ENCODE data around the gene GLS2. TPM values are rescaled to one million over a fixed set of nuclear protein-coding genes. Genes with fewer than 3 reads are reported as not detected.

Gene GLS2
- total and polyA plus RNA-seq, 10 of the 15 experiments (the other 5 are each of a cell fraction or from before 2014, with no cell fraction given), result 0.64 to 6.4 (median 3.3) TPM

DNA sequence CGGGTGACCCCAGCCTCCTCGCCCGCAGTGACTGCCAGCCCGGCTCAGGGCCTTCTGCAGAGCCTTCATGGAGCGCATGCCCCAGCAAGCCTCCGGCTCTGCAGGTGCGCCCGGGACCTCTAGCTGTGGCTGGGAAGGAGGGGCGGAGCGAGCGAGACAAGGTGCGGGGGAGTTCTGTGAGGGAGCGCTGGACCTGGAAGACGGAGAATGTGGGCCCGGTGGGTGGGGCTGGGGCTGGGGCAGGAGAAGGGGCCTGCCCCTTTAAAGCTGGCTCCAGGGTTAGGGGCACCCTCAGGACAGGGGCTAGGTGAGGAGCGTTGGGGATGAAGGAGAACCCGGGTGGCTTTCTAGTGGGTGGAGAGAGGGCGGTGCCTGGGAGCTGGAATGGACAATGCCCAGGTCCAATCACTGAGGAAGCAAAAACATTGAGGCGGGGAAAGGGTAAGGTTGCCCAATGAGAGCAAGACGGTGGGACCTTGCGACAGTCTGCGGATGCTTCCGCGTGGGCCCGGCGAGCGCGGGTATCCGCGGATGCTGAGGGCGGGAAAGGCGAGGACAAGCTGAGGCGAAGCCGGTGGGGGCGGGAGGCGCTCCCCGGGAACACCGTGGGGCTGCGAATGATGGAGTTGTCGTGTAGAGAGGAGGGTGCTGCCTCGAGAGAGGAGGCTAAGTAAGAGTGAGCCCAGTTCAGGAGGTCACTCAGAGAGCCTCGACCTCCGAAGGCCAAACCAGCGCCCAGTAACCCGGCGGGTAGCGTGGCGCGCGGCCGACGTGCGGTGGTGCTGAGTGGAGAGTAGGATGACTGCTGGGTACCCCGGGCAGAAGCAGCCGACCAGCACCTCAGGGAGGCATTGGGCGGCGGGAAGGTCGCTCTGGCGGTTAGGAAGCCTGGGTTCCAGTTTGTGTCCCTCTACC is at the start of gene GLS2 (continued):
- TF ChIP-seq, protein P1, sequence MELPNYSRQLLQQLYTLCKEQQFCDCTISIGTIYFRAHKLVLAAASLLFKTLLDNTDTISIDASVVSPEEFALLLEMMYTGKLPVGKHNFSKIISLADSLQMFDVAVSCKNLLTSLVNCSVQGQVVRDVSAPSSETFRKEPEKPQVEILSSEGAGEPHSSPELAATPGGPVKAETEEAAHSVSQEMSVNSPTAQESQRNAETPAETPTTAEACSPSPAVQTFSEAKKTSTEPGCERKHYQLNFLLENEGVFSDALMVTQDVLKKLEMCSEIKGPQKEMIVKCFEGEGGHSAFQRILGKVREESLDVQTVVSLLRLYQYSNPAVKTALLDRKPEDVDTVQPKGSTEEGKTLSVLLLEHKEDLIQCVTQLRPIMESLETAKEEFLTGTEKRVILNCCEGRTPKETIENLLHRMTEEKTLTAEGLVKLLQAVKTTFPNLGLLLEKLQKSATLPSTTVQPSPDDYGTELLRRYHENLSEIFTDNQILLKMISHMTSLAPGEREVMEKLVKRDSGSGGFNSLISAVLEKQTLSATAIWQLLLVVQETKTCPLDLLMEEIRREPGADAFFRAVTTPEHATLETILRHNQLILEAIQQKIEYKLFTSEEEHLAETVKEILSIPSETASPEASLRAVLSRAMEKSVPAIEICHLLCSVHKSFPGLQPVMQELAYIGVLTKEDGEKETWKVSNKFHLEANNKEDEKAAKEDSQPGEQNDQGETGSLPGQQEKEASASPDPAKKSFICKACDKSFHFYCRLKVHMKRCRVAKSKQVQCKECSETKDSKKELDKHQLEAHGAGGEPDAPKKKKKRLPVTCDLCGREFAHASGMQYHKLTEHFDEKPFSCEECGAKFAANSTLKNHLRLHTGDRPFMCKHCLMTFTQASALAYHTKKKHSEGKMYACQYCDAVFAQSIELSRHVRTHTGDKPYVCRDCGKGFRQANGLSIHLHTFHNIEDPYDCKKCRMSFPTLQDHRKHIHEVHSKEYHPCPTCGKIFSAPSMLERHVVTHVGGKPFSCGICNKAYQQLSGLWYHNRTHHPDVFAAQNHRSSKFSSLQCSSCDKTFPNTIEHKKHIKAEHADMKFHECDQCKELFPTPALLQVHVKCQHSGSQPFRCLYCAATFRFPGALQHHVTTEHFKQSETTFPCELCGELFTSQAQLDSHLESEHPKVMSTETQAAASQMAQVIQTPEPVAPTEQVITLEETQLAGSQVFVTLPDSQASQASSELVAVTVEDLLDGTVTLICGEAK (IDR thresholded peaks at IDR 0.05; ENCODE audit: borderline replicate concordance), result no peak
- TF ChIP-seq, protein P2, sequence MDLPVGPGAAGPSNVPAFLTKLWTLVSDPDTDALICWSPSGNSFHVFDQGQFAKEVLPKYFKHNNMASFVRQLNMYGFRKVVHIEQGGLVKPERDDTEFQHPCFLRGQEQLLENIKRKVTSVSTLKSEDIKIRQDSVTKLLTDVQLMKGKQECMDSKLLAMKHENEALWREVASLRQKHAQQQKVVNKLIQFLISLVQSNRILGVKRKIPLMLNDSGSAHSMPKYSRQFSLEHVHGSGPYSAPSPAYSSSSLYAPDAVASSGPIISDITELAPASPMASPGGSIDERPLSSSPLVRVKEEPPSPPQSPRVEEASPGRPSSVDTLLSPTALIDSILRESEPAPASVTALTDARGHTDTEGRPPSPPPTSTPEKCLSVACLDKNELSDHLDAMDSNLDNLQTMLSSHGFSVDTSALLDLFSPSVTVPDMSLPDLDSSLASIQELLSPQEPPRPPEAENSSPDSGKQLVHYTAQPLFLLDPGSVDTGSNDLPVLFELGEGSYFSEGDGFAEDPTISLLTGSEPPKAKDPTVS (IDR thresholded peaks at IDR 0.05; ENCODE audit: low read depth, low read length), result no peak
- TF ChIP-seq, protein P3, sequence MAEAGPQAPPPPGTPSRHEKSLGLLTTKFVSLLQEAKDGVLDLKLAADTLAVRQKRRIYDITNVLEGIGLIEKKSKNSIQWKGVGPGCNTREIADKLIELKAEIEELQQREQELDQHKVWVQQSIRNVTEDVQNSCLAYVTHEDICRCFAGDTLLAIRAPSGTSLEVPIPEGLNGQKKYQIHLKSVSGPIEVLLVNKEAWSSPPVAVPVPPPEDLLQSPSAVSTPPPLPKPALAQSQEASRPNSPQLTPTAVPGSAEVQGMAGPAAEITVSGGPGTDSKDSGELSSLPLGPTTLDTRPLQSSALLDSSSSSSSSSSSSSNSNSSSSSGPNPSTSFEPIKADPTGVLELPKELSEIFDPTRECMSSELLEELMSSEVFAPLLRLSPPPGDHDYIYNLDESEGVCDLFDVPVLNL (IDR thresholded peaks at IDR 0.05; ENCODE audit: low read depth, low read length), result no peak
- TF ChIP-seq, protein P4, sequence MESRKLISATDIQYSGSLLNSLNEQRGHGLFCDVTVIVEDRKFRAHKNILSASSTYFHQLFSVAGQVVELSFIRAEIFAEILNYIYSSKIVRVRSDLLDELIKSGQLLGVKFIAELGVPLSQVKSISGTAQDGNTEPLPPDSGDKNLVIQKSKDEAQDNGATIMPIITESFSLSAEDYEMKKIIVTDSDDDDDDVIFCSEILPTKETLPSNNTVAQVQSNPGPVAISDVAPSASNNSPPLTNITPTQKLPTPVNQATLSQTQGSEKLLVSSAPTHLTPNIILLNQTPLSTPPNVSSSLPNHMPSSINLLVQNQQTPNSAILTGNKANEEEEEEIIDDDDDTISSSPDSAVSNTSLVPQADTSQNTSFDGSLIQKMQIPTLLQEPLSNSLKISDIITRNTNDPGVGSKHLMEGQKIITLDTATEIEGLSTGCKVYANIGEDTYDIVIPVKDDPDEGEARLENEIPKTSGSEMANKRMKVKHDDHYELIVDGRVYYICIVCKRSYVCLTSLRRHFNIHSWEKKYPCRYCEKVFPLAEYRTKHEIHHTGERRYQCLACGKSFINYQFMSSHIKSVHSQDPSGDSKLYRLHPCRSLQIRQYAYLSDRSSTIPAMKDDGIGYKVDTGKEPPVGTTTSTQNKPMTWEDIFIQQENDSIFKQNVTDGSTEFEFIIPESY (IDR thresholded peaks at IDR 0.05), result peak; percentile 29; the same call in 1 of the 2 replicates
- TF ChIP-seq FOXK2 (IDR thresholded peaks at IDR 0.05), result no peak
- no peak for TF ChIP-seq PML (IDR thresholded peaks at IDR 0.05; ENCODE audit: low read length)
- TF ChIP-seq, protein P5, sequence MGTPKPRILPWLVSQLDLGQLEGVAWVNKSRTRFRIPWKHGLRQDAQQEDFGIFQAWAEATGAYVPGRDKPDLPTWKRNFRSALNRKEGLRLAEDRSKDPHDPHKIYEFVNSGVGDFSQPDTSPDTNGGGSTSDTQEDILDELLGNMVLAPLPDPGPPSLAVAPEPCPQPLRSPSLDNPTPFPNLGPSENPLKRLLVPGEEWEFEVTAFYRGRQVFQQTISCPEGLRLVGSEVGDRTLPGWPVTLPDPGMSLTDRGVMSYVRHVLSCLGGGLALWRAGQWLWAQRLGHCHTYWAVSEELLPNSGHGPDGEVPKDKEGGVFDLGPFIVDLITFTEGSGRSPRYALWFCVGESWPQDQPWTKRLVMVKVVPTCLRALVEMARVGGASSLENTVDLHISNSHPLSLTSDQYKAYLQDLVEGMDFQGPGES (IDR thresholded peaks at IDR 0.05), result peak; percentile 53; the same call in 1 of the 2 replicates
- TF ChIP-seq RBBP5 (conservative IDR thresholded peaks at IDR 0.05), result no peak
- TF ChIP-seq, protein P6, sequence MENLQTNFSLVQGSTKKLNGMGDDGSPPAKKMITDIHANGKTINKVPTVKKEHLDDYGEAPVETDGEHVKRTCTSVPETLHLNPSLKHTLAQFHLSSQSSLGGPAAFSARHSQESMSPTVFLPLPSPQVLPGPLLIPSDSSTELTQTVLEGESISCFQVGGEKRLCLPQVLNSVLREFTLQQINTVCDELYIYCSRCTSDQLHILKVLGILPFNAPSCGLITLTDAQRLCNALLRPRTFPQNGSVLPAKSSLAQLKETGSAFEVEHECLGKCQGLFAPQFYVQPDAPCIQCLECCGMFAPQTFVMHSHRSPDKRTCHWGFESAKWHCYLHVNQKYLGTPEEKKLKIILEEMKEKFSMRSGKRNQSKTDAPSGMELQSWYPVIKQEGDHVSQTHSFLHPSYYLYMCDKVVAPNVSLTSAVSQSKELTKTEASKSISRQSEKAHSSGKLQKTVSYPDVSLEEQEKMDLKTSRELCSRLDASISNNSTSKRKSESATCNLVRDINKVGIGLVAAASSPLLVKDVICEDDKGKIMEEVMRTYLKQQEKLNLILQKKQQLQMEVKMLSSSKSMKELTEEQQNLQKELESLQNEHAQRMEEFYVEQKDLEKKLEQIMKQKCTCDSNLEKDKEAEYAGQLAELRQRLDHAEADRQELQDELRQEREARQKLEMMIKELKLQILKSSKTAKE (IDR thresholded peaks at IDR 0.05; ENCODE audit: low read depth, poor library complexity, severe bottlenecking), result no peak
- no peak for TF ChIP-seq LARP7 (IDR thresholded peaks at IDR 0.05)
- TF ChIP-seq POLR2AphosphoS2 (IDR thresholded peaks at IDR 0.05; ENCODE audit: low read depth, low read length), result no peak
- TF ChIP-seq MYC (IDR thresholded peaks at IDR 0.05; ENCODE audit: insufficient read depth, insufficient read length, insufficient replicate concordance, low read length, severe bottlenecking), result no peak

Measured in GM12878 (cell line).